Tibial artery (tissue), 4 donors: Measurements from ENCODE around the gene PLCL1.

Experiments used
- DNase-seq, 2 donors: peaks; one replicate each; pipeline ENCODE4 v3.0.0-alpha.2; 2019
- H3K27ac ChIP-seq, 2 donors: fragments of 200-600 bp; sonication (generic) in 1 of 2; 1 replicate in 1 of 2; 2 replicates in 1 of 2; pipeline ENCODE4 v1.5.1; 2018 to 2019; ENCODE audit warnings: mild to moderate bottlenecking in 1 of 2
- H3K27me3 ChIP-seq, 2 donors: fragments of 200-600 bp; sonication (generic) in 1 of 2; one replicate each; pipeline versions ENCODE4 v1.5.1 to v1.6.0; 2016 to 2019
- H3K36me3 ChIP-seq, 3 donors: fragments of 200-600 bp; sonication (generic) in 2 of 3; one replicate each; pipeline ENCODE4 v1.5.1; 2016 to 2019; ENCODE audit warnings: mild to moderate bottlenecking in 2 of 3
- H3K4me1 ChIP-seq, 4 donors: fragments of 200-600 bp; sonication (generic) in 2 of 4; 1 replicate in 3 of 4; 2 replicates in 1 of 4; pipeline ENCODE4 v1.5.1; 2016 to 2019
- H3K4me3 ChIP-seq, 2 donors: fragments of 200-600 bp; sonication (generic) in 1 of 2; 1 replicate in 1 of 2; 2 replicates in 1 of 2; pipeline ENCODE4 v1.5.1; 2018 to 2019; ENCODE audit warnings: mild to moderate bottlenecking in 2 of 2
- H3K9me3 ChIP-seq, 3 donors: fragments of 200-600 bp; sonication (generic) in 1 of 3; one replicate each; pipeline ENCODE4 v1.5.1; 2016 to 2019
- intact Hi-C: fragments of 100-400 bp; cut with DNase I; formaldehyde crosslinking; loops from one replicate; pipeline ENCODE4 v1.15.0; 2023; ENCODE audit warnings: low total_unique reads
- TF ChIP-seq, protein P1 (sequence below), 2 experiments: fragments of 200-600 bp in 1 of 2; fragments of 450-650 bp in 1 of 2; IDR thresholded peaks; one replicate each; pipeline ENCODE4 v1.5.1; 2017 to 2019; ENCODE audit warnings: antibody characterized with exemption in 2 of 2, mild to moderate bottlenecking in 1 of 2, moderate library complexity in 1 of 2

Gene PLCL1

GRCh38 chr2:197885587-197885986 lies 81.2 kb downstream of the PLCL1 start:
- Histone ChIP-seq H3K9me3 (no peaks in the 10 kb centered on the region), H3K4me1 (peaks cover 0 to 37% (median under 1%) of the 10 kb centered on the region in 4 donors), H3K36me3 (no peaks in the 10 kb centered on the region), H3K27ac (no peak overlapping the region), H3K27me3 (no peaks in the 10 kb centered on the region), H3K4me3 (no peak overlapping the region)
- intact Hi-C loops: no loop called here
- TF ChIP-seq, protein P1, sequence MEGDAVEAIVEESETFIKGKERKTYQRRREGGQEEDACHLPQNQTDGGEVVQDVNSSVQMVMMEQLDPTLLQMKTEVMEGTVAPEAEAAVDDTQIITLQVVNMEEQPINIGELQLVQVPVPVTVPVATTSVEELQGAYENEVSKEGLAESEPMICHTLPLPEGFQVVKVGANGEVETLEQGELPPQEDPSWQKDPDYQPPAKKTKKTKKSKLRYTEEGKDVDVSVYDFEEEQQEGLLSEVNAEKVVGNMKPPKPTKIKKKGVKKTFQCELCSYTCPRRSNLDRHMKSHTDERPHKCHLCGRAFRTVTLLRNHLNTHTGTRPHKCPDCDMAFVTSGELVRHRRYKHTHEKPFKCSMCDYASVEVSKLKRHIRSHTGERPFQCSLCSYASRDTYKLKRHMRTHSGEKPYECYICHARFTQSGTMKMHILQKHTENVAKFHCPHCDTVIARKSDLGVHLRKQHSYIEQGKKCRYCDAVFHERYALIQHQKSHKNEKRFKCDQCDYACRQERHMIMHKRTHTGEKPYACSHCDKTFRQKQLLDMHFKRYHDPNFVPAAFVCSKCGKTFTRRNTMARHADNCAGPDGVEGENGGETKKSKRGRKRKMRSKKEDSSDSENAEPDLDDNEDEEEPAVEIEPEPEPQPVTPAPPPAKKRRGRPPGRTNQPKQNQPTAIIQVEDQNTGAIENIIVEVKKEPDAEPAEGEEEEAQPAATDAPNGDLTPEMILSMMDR (IDR thresholded peaks at IDR 0.05): no peak
- DNase-seq: no peak

GRCh38 chr2:197888321-197888720 lies 83.9 kb downstream of the PLCL1 start:
- TF ChIP-seq, protein P1 (IDR thresholded peaks at IDR 0.05): no peak
- Histone ChIP-seq H3K27me3 (no peaks in the 10 kb centered on the region), H3K27ac (no peak overlapping the region), H3K4me3 (no peak overlapping the region), H3K36me3 (no peaks in the 10 kb centered on the region), H3K9me3 (no peaks in the 10 kb centered on the region), H3K4me1 (peaks cover 0 to 51% (median 5%) of the 10 kb centered on the region in 4 donors)
- intact Hi-C loops: no loop called here
- no peak for DNase-seq

- intact Hi-C loops: no loop called here
- no peak overlapping the region for H3K27ac ChIP-seq
- no peak for DNase-seq
These were observed 84.6 kb downstream of the PLCL1 start for GRCh38 chr2:197889041-197889440.

DNA sequence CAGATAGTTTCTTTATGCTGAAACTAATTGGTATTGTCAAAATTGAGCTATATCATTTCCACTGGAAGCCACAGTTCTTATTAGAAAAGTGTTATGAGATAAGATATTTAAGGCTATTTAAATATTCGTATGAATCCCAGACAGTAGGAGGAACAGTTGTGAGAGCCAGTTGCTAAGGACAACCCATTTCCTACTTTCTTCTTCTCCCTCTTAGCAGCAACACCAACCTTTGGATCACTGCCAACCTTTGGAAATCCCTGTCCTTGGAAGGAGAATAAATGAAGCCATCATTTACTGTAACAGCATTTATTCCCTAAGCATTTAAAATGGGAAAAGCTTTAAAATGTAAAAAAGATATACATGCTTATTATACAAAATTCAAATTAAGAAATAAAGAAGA lies 85.8 kb downstream of the PLCL1 start:
- Histone ChIP-seq H3K36me3 (no peaks in the 10 kb centered on the region), H3K27me3 (no peaks in the 10 kb centered on the region), H3K4me1 (peaks cover 0 to 54% (median 6%) of the 10 kb centered on the region in 4 donors), H3K4me3 (no peak overlapping the region), H3K9me3 (no peaks in the 10 kb centered on the region), H3K27ac (no peak overlapping the region)
- intact Hi-C loops: no loop called here
- no peak for DNase-seq
- TF ChIP-seq, protein P1 (IDR thresholded peaks at IDR 0.05): no peak

More at GRCh38 chr2:197889041-197889440, 84.6 kb downstream of the PLCL1 start:
- TF ChIP-seq, protein P1 (IDR thresholded peaks at IDR 0.05): no peak
- Histone ChIP-seq H3K4me3 (no peak overlapping the region), H3K27me3 (no peaks in the 10 kb centered on the region), H3K36me3 (no peaks in the 10 kb centered on the region), H3K9me3 (no peaks in the 10 kb centered on the region), H3K4me1 (peaks cover 0 to 51% (median 5%) of the 10 kb centered on the region in 4 donors)

GRCh38 chr2:197891897-197892442 lies 87.6 kb downstream of the PLCL1 start:
- Histone ChIP-seq H3K36me3 (no peaks in the 10 kb centered on the region), H3K27ac (no peak overlapping the region), H3K9me3 (no peaks in the 10 kb centered on the region), H3K27me3 (no peaks in the 10 kb centered on the region), H3K4me1 (peaks cover 0 to 54% (median 6%) of the 10 kb centered on the region in 4 donors), H3K4me3 (no peak overlapping the region)
- no peak for DNase-seq
- intact Hi-C loops: no loop called here
- TF ChIP-seq, protein P1 (IDR thresholded peaks at IDR 0.05): no peak
